Right ventricle myocardium inferior (tissue), 1 donor: ENCODE results near the gene PRAMEF14. TPM values are rescaled to one million over a fixed set of nuclear protein-coding genes. Genes with fewer than 3 reads are reported as not detected.
"Not testable (repeated sequence)": the region's sequence is repeated elsewhere in the genome, so short reads cannot be mapped to it uniquely, and the experiment has no call there.

Source experiments
- ATAC-seq: fragments of 200-7000 bp; cut with Tn5 transposase; one replicate; pipeline ENCODE4 v1.9.1; 2020; ENCODE audit warnings: mild to moderate bottlenecking, moderate library complexity
- DNase-seq: peaks from one replicate; pipeline ENCODE4 v3.0.0; 2021; ENCODE audit errors: missing footprints
- intact Hi-C: fragments of 100-400 bp; cut with DNase I; formaldehyde crosslinking; loops from one replicate; pipeline ENCODE4 v1.11.0; 2022
- total RNA-seq: library from RNA; stranded (reverse); fragmentation: NEBNext Ultra II Directional; extraction: Animal tissue kit (Norgen Biotek cat#: 25700); gene quantifications from one replicate; pipeline ENCODE4 v1.2.1, GENCODE V29; 2021
- donor health status: DM: no; HTN: yes; CAD: no; lungs with severe emphysema.

Gene PRAMEF14
- total RNA-seq, 1 donor from 2014 or later = not detected

- DNase-seq, ATAC-seq, intact Hi-C loops: not testable (repeated sequence)
Measured at GRCh38 chr1:13297216-13297931, 49.6 kb downstream of the PRAMEF14 start.

Other genes starting within 250 kb of the PRAMEF14 start
- not detected for gene HNRNPCL2, start 230.3 kb downstream of the PRAMEF14 start, total RNA-seq
- not detected for gene PRAMEF26, start 191.1 kb downstream of the PRAMEF14 start, total RNA-seq
- not detected for gene HNRNPCL4, start 181.5 kb downstream of the PRAMEF14 start, total RNA-seq
- not detected for gene PRAMEF9, start 175.3 kb downstream of the PRAMEF14 start, total RNA-seq
- not detected for gene PRAMEF13, start 145.7 kb downstream of the PRAMEF14 start, total RNA-seq
- not detected for gene PRAMEF18, start 121.0 kb downstream of the PRAMEF14 start, total RNA-seq
- gene PRAMEF5, start 92.9 kb downstream of the PRAMEF14 start, total RNA-seq = not detected
- gene PRAMEF8, start 62.0 kb downstream of the PRAMEF14 start, total RNA-seq = not detected
- gene PRAMEF33, start 43.6 kb downstream of the PRAMEF14 start, total RNA-seq = not detected
- not detected for gene PRAMEF15, start 31.6 kb downstream of the PRAMEF14 start, total RNA-seq
- gene PRAMEF19, start 24.8 kb upstream of the PRAMEF14 start, total RNA-seq = not detected
- not detected for gene PRAMEF17, start 42.5 kb upstream of the PRAMEF14 start, total RNA-seq
- gene PRAMEF20, start 63.3 kb upstream of the PRAMEF14 start, total RNA-seq = not detected
- gene LRRC38, start 166.9 kb upstream of the PRAMEF14 start, total RNA-seq = 0.38 TPM
- 24.1 TPM for gene PDPN, start 236.7 kb upstream of the PRAMEF14 start, total RNA-seq